ENCODE data around the gene GNAT3.

Gene GNAT3

GRCh38 chr7:80440883-80441282, 71.0 kb downstream of the GNAT3 start:
- Histone ChIP-seq H3K27me3 (ENCODE audit: insufficient read depth, low read length) (no peaks in the 10 kb centered on the region), H3K27ac (ENCODE audit: low read depth, low read length) (no peak overlapping the region), H3K4me3 (ENCODE audit: low read length) (no peak overlapping the region), H3K9ac (ENCODE audit: low read depth, low read length) (no peak overlapping the region), H3K36me3 (ENCODE audit: insufficient read depth, low read length) (no peaks in the 10 kb centered on the region), H3K4me1 (ENCODE audit: insufficient read depth, low read length) (peaks cover 2% of the 10 kb centered on the region; the same call in 1 of the 2 replicates), H3K9me3 (ENCODE audit: insufficient read depth, low read depth, low read length) (no peaks in the 10 kb centered on the region)
- 71% methylated on average over 2 of the region's 2 CpGs for WGBS

GRCh38 chr7:80439894-80440821, 71.7 kb downstream of the GNAT3 start:
- Histone ChIP-seq H3K36me3 (ENCODE audit: insufficient read depth, low read length) (no peaks in the 10 kb centered on the region), H3K4me1 (ENCODE audit: insufficient read depth, low read length) (peaks cover 2% of the 10 kb centered on the region; the same call in 1 of the 2 replicates), H3K9ac (ENCODE audit: low read depth, low read length) (no peak overlapping the region), H3K27ac (ENCODE audit: low read depth, low read length) (no peak overlapping the region), H3K9me3 (ENCODE audit: insufficient read depth, low read depth, low read length) (no peaks in the 10 kb centered on the region), H3K4me3 (ENCODE audit: low read length) (no peak overlapping the region), H3K27me3 (ENCODE audit: insufficient read depth, low read length) (no peaks in the 10 kb centered on the region)
- 92% methylated on average over 4 of the region's 4 CpGs for WGBS

- Histone ChIP-seq H3K36me3 (ENCODE audit: insufficient read depth, low read length) (no peaks in the 10 kb centered on the region), H3K9ac (ENCODE audit: low read depth, low read length) (no peak overlapping the region)
- 100% methylated on average over 2 of the region's 2 CpGs for WGBS
Observed at GRCh38 chr7:80435521-80435920, 76.3 kb downstream of the GNAT3 start.

GRCh38 chr7:80434047-80434446, 77.8 kb downstream of the GNAT3 start:
- H3K9me3 ChIP-seq (ENCODE audit: insufficient read depth, low read depth, low read length): peaks cover 9% of the 10 kb centered on the region; the same call in 1 of the 2 replicates
- H3K36me3 ChIP-seq (ENCODE audit: insufficient read depth, low read length): no peaks in the 10 kb centered on the region
- H3K9ac ChIP-seq (ENCODE audit: low read depth, low read length): no peak overlapping the region
- no peaks in the 10 kb centered on the region for H3K27me3 ChIP-seq (ENCODE audit: insufficient read depth, low read length)
- no peak overlapping the region for H3K4me3 ChIP-seq (ENCODE audit: low read length)
- H3K27ac ChIP-seq (ENCODE audit: low read depth, low read length): no peak overlapping the region
- WGBS: 84% methylated on average over 5 of the region's 5 CpGs
- no peaks in the 10 kb centered on the region for H3K4me1 ChIP-seq (ENCODE audit: insufficient read depth, low read length)

More at GRCh38 chr7:80435521-80435920, 76.3 kb downstream of the GNAT3 start:
- H3K4me1 ChIP-seq (ENCODE audit: insufficient read depth, low read length): no peaks in the 10 kb centered on the region
- H3K27ac ChIP-seq (ENCODE audit: low read depth, low read length): no peak overlapping the region
- H3K4me3 ChIP-seq (ENCODE audit: low read length): no peak overlapping the region
- H3K27me3 ChIP-seq (ENCODE audit: insufficient read depth, low read length): no peaks in the 10 kb centered on the region
- H3K9me3 ChIP-seq (ENCODE audit: insufficient read depth, low read depth, low read length): peaks cover 9% of the 10 kb centered on the region; the same call in 1 of the 2 replicates

GRCh38 chr7:80432166-80432565, 79.7 kb downstream of the GNAT3 start:
- Histone ChIP-seq H3K4me1 (ENCODE audit: insufficient read depth, low read length) (peaks cover 3% of the 10 kb centered on the region; the same call in 1 of the 2 replicates), H3K9ac (ENCODE audit: low read depth, low read length) (no peak overlapping the region), H3K4me3 (ENCODE audit: low read length) (no peak overlapping the region), H3K27ac (ENCODE audit: low read depth, low read length) (no peak overlapping the region), H3K27me3 (ENCODE audit: insufficient read depth, low read length) (no peaks in the 10 kb centered on the region), H3K36me3 (ENCODE audit: insufficient read depth, low read length) (no peaks in the 10 kb centered on the region), H3K9me3 (ENCODE audit: insufficient read depth, low read depth, low read length) (peaks cover 9% of the 10 kb centered on the region; the same call in 1 of the 2 replicates)
- 100% methylated on average over 1 of the region's 1 CpG for WGBS

GRCh38 chr7:80429181-80429580, 82.7 kb downstream of the GNAT3 start:
- Histone ChIP-seq H3K4me1 (ENCODE audit: insufficient read depth, low read length) (peaks cover 3% of the 10 kb centered on the region; the same call in 1 of the 2 replicates), H3K36me3 (ENCODE audit: insufficient read depth, low read length) (no peaks in the 10 kb centered on the region), H3K27me3 (ENCODE audit: insufficient read depth, low read length) (no peaks in the 10 kb centered on the region), H3K9ac (ENCODE audit: low read depth, low read length) (no peak overlapping the region), H3K9me3 (ENCODE audit: insufficient read depth, low read depth, low read length) (peaks cover 9% of the 10 kb centered on the region; the same call in 1 of the 2 replicates), H3K4me3 (ENCODE audit: low read length) (no peak overlapping the region), H3K27ac (ENCODE audit: low read depth, low read length) (no peak overlapping the region)
- 100% methylated on average over 1 of the region's 1 CpG for WGBS

GRCh38 chr7:80428161-80429054, 83.5 kb downstream of the GNAT3 start:
- Histone ChIP-seq H3K27me3 (ENCODE audit: insufficient read depth, low read length) (no peaks in the 10 kb centered on the region), H3K36me3 (ENCODE audit: insufficient read depth, low read length) (no peaks in the 10 kb centered on the region), H3K9ac (ENCODE audit: low read depth, low read length) (no peak overlapping the region), H3K4me3 (ENCODE audit: low read length) (no peak overlapping the region), H3K4me1 (ENCODE audit: insufficient read depth, low read length) (peaks cover 3% of the 10 kb centered on the region; the same call in 1 of the 2 replicates), H3K9me3 (ENCODE audit: insufficient read depth, low read depth, low read length) (0 out of 2 replicates have a peak, but pooled peaks cover 1% of the 10 kb centered on the region), H3K27ac (ENCODE audit: low read depth, low read length) (no peak overlapping the region)
- 47% methylated on average over 7 of the region's 9 CpGs for WGBS

- peaks cover 3% of the 10 kb centered on the region; the same call in 1 of the 2 replicates for H3K4me1 ChIP-seq (ENCODE audit: insufficient read depth, low read length)
- H3K9me3 ChIP-seq (ENCODE audit: insufficient read depth, low read depth, low read length): no peaks in the 10 kb centered on the region
- no peak overlapping the region for H3K27ac ChIP-seq (ENCODE audit: low read depth, low read length)
- no peak overlapping the region for H3K9ac ChIP-seq (ENCODE audit: low read depth, low read length)
- H3K4me3 ChIP-seq (ENCODE audit: low read length): no peak overlapping the region
- WGBS: 92% methylated on average over 4 of the region's 4 CpGs
- no peaks in the 10 kb centered on the region for H3K36me3 ChIP-seq (ENCODE audit: insufficient read depth, low read length)
- no peaks in the 10 kb centered on the region for H3K27me3 ChIP-seq (ENCODE audit: insufficient read depth, low read length)
Observed at GRCh38 chr7:80427218-80427617, 84.6 kb downstream of the GNAT3 start.

GRCh38 chr7:80420876-80421275, 91.0 kb downstream of the GNAT3 start:
- no peaks in the 10 kb centered on the region for H3K9me3 ChIP-seq (ENCODE audit: insufficient read depth, low read depth, low read length)
- no CpG with 5 or more reads among the region's 2 CpGs for WGBS
- H3K4me3 ChIP-seq (ENCODE audit: low read length): no peak overlapping the region
- no peak overlapping the region for H3K27ac ChIP-seq (ENCODE audit: low read depth, low read length)
- H3K27me3 ChIP-seq (ENCODE audit: insufficient read depth, low read length): no peaks in the 10 kb centered on the region
- no peaks in the 10 kb centered on the region for H3K4me1 ChIP-seq (ENCODE audit: insufficient read depth, low read length)
- no peaks in the 10 kb centered on the region for H3K36me3 ChIP-seq (ENCODE audit: insufficient read depth, low read length)
- no peak overlapping the region for H3K9ac ChIP-seq (ENCODE audit: low read depth, low read length)

- no peaks in the 10 kb centered on the region for H3K9me3 ChIP-seq (ENCODE audit: insufficient read depth, low read depth, low read length)
- H3K36me3 ChIP-seq (ENCODE audit: insufficient read depth, low read length): no peaks in the 10 kb centered on the region
- H3K9ac ChIP-seq (ENCODE audit: low read depth, low read length): no peak overlapping the region
- 94% methylated on average over 6 of the region's 6 CpGs for WGBS
- H3K4me3 ChIP-seq (ENCODE audit: low read length): no peak overlapping the region
- H3K4me1 ChIP-seq (ENCODE audit: insufficient read depth, low read length): no peaks in the 10 kb centered on the region
- no peaks in the 10 kb centered on the region for H3K27me3 ChIP-seq (ENCODE audit: insufficient read depth, low read length)
- H3K27ac ChIP-seq (ENCODE audit: low read depth, low read length): no peak overlapping the region
Observed at GRCh38 chr7:80417211-80417793, 94.6 kb downstream of the GNAT3 start.
